NCI-H345 treated with DMSO at 0.1 percent for 48 hours (cell line): ENCODE results near the gene MRPL21.
"Not testable (repeated sequence)": the region's sequence is repeated elsewhere in the genome, so short reads cannot be mapped to it uniquely, and the experiment has no call there.

Source experiments
- DNase-seq: peaks from one replicate; lab custom pipeline; 2025; ENCODE audit not compliant: unreplicated experiment; lab: John Stamatoyannopoulos, UW

MRPL21 gene

GRCh38 chr11:68912254-68912653, 8.6 kb upstream of the MRPL21 start:
- DNase-seq: no peak

GRCh38 chr11:68911731-68912130, 8.1 kb upstream of the MRPL21 start:
- DNase-seq: no peak

DNA sequence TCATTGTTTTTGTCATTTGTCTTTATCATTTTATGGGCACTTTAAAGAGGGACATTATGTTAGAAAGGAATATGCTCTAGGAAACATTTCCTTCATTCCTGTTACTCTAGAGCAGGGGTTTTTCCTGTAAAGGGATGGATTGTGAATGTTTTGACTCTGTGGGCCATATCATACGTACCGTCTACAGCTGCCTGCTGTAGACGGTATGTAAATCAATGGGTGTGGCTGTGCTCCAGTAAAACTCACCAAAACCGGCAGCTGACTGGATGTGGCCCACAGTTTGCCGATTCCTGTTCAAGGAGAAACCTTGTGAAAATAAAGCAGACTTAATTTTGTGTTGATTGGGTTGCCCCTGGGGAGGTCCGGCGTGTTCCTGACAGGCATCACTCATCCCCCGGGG, 7.3 kb upstream of the MRPL21 start:
- no peak for DNase-seq

GRCh38 chr11:68908273-68908672, 4.6 kb upstream of the MRPL21 start:
- DNase-seq: no peak

GRCh38 chr11:68905421-68906360, 2.1 kb upstream of the MRPL21 start:
- no peak for DNase-seq

- DNase-seq: no peak
Observed at GRCh38 chr11:68904248-68904847, 716 bp upstream of the MRPL21 start.

- no peak for DNase-seq
Observed at GRCh38 chr11:68900835-68901381, 2.7 kb downstream of the MRPL21 start.

- DNase-seq: no peak
Observed at GRCh38 chr11:68897441-68897840, 6.2 kb downstream of the MRPL21 start.

DNA sequence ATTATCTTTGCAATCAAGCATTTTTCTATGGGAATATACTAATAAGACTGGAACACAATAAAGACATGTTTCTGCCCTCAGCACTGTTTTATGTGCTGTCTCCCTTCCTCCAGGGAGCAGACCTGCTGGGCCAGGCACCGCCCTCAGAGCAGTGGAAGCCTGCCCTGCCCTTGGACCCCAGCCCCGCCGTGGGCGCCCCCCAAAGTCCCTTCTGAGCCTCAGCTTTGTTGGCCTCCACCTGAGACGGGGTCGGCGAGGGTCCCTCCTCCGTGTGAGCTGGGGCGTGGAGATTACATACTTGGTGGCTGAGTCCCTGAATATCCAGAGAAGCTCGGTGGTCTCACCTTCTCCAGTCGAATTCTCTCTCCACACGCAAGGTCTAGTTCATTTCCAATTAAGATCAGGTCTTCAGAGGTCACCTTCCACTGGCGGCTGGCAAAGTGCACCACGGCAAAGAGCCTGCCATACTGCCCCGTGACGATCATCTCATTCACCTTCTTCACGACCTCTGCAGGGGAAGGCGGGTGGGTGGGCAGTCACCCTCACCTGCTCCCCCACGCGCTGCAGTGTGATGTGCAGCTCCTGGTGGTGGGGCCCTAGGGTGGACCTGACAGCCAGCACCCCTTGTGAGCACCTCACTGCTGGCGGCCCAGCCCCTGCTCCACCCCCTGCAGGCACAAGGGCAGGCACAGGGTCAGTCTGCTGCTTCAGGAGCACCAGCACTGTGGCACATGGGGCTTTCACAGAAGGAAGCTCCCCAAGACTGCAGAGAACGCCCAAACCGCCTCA, 7.3 kb downstream of the MRPL21 start:
- DNase-seq: no peak

DNA sequence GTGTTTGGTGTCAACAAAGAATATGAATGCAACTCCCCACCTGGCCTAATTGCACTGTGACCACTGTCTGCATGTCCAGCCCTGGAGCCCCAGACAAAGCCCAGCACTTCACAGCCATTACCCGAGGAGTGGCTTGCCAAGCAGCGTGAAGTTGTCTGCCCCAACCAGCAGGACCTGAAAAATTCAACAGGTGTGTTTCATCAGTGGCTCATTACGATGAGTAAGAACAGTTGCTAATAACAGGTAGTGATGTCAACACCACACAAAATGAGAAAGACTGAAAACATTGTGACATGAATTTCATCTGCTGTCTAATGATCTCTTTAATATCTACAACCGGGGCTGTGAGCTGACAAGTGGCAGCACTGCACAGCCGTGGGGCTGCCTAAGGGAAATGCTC, 10.3 kb downstream of the MRPL21 start:
- DNase-seq: no peak

- DNase-seq: no peak
Observed at GRCh38 chr11:68892576-68892975, 11.1 kb downstream of the MRPL21 start.

- DNase-seq: no peak
Observed at GRCh38 chr11:68891351-68891948, 12.2 kb downstream of the MRPL21 start.

DNA sequence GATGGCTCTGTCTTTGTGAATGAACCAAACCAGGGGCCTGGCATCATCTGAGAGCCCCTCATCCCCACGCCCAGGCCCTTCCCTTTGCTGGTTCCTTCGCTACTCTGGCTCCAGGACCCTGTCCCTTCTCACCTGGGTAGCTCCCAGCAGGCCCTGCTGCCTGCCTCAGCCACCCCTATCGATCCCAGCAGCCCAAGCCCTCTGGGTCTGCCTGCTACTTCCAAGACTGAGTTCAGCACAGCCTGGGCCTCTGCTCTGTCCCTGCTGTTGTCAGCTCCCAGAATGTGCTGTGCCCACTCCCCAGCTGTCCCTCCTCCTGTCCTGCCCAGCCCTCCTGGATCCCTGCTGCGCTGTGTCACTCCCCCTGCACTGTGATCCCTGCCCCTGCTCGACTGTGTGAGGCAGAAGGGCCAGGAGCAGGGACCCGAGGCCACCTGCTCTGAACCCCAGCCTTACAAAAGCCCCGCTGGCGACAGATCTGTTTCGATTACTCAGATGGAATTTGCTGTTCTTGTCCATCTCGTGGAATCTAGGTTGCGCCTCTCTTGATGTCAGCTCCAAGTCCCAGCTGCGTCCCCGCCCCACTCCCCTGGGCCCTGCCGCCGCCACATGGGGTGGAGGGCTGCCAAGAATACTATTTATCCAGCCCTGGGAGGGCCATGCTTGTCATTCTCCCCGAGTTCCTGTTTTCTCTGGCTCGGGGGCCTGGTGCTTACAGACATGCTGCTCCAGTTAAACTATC, 13.0 kb downstream of the MRPL21 start:
- DNase-seq: peak; percentile 29

GRCh38 chr11:68889948-68890446, 13.6 kb downstream of the MRPL21 start:
- no peak for DNase-seq

GRCh38 chr11:68884827-68885226, 18.8 kb downstream of the MRPL21 start:
- not testable (repeated sequence) for DNase-seq

GRCh38 chr11:68882391-68882790, 21.2 kb downstream of the MRPL21 start:
- no peak for DNase-seq

DNA sequence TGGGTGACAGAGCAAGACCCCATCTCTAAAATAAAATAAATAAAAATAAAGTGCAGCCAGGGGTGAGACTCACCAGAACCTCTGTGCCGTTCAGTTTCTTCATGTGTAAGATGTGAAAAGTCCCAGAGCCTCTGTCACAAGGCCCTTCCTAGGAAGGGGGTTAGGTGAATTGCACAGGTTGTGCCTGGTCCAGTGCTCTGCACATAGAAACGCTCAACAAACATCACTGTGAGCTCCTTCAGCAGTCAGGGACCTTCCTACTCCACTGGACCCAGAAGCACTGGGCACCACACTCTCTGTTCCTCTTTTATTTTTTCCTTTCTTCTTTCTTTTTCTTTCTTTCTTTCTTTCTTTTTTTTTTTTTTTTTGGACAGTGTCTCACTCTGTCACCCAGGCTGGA, 22.3 kb downstream of the MRPL21 start:
- no peak for DNase-seq

GRCh38 chr11:68880851-68881250, 22.8 kb downstream of the MRPL21 start:
- no peak for DNase-seq

DNA sequence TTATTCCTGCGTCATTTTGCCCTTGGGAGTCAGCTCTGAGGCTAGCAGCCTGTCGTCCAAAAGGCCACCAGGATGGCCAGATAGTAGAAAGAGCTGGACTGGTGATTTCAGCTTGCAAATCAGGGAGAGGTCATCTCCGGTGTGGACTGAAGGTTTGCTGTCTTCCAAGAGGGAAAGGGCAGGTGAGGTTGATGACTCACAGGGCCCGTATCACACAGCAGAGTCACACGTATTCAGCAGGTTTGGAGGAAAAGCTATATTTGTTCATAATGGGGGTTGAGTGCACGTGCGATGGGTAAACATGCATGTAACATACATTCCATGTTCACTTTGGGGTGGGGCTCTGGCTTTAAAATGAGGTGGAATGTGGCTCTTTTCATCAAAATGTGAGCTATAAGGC, 25.6 kb downstream of the MRPL21 start:
- no peak for DNase-seq
